Stimulated activated CD8-positive, alpha-beta memory T cell treated with anti-CD3 and anti-CD28 coated beads, Interleukin-7, amount 100 ng/mL, for 4 hours (primary cell): ENCODE data around the gene DNAJB13.

Experiments used
- DNase-seq, 2 donors: peaks; one replicate each; pipeline ENCODE4 v3.0.0-alpha.2; 2020; ENCODE audit warnings: low read depth in 2 of 2

Gene DNAJB13

GRCh38 chr11:73951797-73952196, 971 bp downstream of the DNAJB13 start:
- DNase-seq = no peak

GRCh38 chr11:73956876-73957653, 6.2 kb downstream of the DNAJB13 start:
- no peak for DNase-seq

- no peak for DNase-seq
These were observed 7.0 kb downstream of the DNAJB13 start for GRCh38 chr11:73957654-73958361.

GRCh38 chr11:73958521-73959141, 7.8 kb downstream of the DNAJB13 start:
- DNase-seq = no peak

GRCh38 chr11:73961321-73961720, 10.5 kb downstream of the DNAJB13 start:
- no peak for DNase-seq

GRCh38 chr11:73962101-73962705, 11.4 kb downstream of the DNAJB13 start:
- DNase-seq = no peak

- DNase-seq = no peak
These were observed 13.0 kb downstream of the DNAJB13 start for GRCh38 chr11:73963861-73964260.

GRCh38 chr11:73965076-73965763, 14.4 kb downstream of the DNAJB13 start:
- no peak for DNase-seq

GRCh38 chr11:73965764-73966121, 14.9 kb downstream of the DNAJB13 start:
- DNase-seq = no peak

GRCh38 chr11:73968356-73968966, 17.6 kb downstream of the DNAJB13 start:
- no peak for DNase-seq

GRCh38 chr11:73969091-73969490, 18.3 kb downstream of the DNAJB13 start:
- no peak for DNase-seq

- DNase-seq = no peak
These were observed 19.4 kb downstream of the DNAJB13 start for GRCh38 chr11:73969991-73970800.

GRCh38 chr11:73971175-73971719, 20.4 kb downstream of the DNAJB13 start:
- no peak for DNase-seq

- DNase-seq = no peak
These were observed 21.4 kb downstream of the DNAJB13 start for GRCh38 chr11:73972187-73972586.

- DNase-seq = no peak
These were observed 22.0 kb downstream of the DNAJB13 start for GRCh38 chr11:73972620-73973449.

- DNase-seq = no peak
These were observed 24.0 kb downstream of the DNAJB13 start for GRCh38 chr11:73974604-73975478.

GRCh38 chr11:73975479-73975757, 24.6 kb downstream of the DNAJB13 start:
- no peak for DNase-seq

GRCh38 chr11:73976451-73977151, 25.8 kb downstream of the DNAJB13 start:
- no peak for DNase-seq
